SK-N-MC (cell line): ENCODE data around the gene BICD1.
A peak's percentile ranks its signal among the peaks of the same experiment; 100 is the strongest.

Experiments used
- DNase-seq: peaks from one replicate; pipeline ENCODE4 v3.0.0-alpha.2; 2011; ENCODE audit warnings: low read depth, low spot score
- H3K27ac ChIP-seq: fragments of 200-600 bp; sonication (generic); 2 replicates; pipeline ENCODE4 v1.5.1; 2016; ENCODE audit warnings: mixed run types
- H3K36me3 ChIP-seq: fragments of 200-600 bp; sonication (generic); 2 replicates; pipeline ENCODE4 v1.6.1; 2017; ENCODE audit warnings: antibody characterized with exemption, low read length, mixed read lengths; ENCODE audit not compliant: insufficient read depth
- H3K4me3 ChIP-seq: fragments of 200-600 bp; sonication (generic); 2 replicates; pipeline ENCODE4 v1.5.1; 2016
- H3K9ac ChIP-seq: fragments of 200-600 bp; sonication (generic); 2 replicates; pipeline ENCODE4 v1.8.0; 2017; ENCODE audit warnings: mixed run types, mixed read lengths; ENCODE audit not compliant: insufficient read length
- H3K9me3 ChIP-seq: fragments of 200-600 bp; sonication (generic); 2 replicates; pipeline ENCODE4 v1.6.1; 2017; ENCODE audit warnings: low read depth, mild to moderate bottlenecking, antibody characterized with exemption, low read length, moderate library complexity, mixed read lengths
- EZH2 ChIP-seq: fragments of 200-600 bp; sonication (generic); IDR thresholded peaks from one replicate; pipeline ENCODE4 v1.6.1; 2017; ENCODE audit warnings: antibody characterized with exemption
- FOXP2 ChIP-seq: optimal IDR thresholded peaks from 2 replicates; pipeline ENCODE3; 2011; ENCODE audit warnings: mild to moderate bottlenecking, moderate library complexity; ENCODE audit not compliant: insufficient read depth; ENCODE audit errors: extremely low read length, control extremely low read depth
- POLR2AphosphoS5 ChIP-seq: IDR thresholded peaks from 2 replicates; pipeline ENCODE4 v1.6.1; 2012; ENCODE audit warnings: mild to moderate bottlenecking, low read depth, low read length, borderline replicate concordance

The BICD1 gene

DNA sequence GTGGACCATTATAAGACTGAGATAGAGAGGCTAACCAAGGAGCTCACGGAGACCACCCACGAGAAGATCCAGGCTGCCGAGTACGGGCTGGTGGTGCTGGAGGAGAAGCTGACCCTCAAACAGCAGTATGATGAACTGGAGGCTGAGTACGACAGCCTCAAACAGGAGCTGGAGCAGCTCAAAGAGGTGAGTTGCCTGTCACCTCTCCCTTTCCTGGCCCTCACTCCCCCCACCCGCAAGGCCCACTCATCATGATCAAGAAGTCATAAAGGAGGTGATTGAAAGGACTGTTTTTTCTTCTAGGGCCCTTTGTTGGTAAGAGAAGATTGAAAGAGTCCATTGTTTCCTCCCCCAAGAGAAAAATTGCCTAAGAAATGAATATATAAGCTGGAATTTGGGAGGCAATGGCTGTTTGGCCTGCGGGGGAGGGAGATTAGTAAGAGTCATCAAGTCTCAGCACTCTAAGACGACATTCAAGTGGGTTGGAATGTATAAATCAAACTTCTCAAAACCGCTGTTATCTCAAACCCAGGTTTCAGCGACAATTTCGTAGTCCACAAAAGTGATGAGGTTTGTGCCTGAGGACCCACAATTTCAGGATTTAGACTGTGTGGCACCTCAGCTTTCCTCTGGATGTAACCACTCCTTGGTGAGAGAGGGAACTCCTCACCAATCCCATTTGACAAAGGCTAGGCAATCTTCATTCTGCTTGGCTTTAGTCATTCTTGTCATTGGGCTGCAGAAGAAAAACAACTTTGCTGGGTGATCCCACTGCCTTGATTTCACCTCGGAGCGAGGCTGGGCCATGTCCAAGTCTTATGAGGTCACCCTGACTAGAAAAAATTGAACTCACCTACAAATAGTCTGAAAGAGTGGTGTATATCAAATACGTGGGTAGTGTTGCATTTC lies 966 bp downstream of the BICD1 start:
- H3K36me3 ChIP-seq = no peaks in the 10 kb centered on the region
- no peak for TF ChIP-seq FOXP2
- 0 out of 2 replicates have a peak, but pooled peaks have one; percentile 16 for TF ChIP-seq POLR2AphosphoS5
- TF ChIP-seq EZH2 = no peak
- H3K4me3 ChIP-seq = peak overlapping the region; percentile 95
- no peak for DNase-seq
- H3K27ac ChIP-seq = no peak overlapping the region; the same call in 1 of the 2 replicates
- H3K9ac ChIP-seq = peak overlapping the region; percentile 77
- no peaks in the 10 kb centered on the region for H3K9me3 ChIP-seq

GRCh38 chr12:32108787-32109186 lies 2.1 kb downstream of the BICD1 start:
- peak overlapping the region; percentile 51 for H3K9ac ChIP-seq
- H3K9me3 ChIP-seq = no peaks in the 10 kb centered on the region
- no peak for DNase-seq
- no peak overlapping the region for H3K27ac ChIP-seq
- no peaks in the 10 kb centered on the region for H3K36me3 ChIP-seq
- TF ChIP-seq FOXP2 (no peak), POLR2AphosphoS5 (no peak), EZH2 (no peak)
- H3K4me3 ChIP-seq = peak overlapping the region; percentile 95

- Histone ChIP-seq H3K9ac (peak overlapping the region; percentile 41), H3K9me3 (no peaks in the 10 kb centered on the region), H3K27ac (peak overlapping the region; percentile 63; the same call in 1 of the 2 replicates), H3K4me3 (peak overlapping the region; percentile 52), H3K36me3 (no peaks in the 10 kb centered on the region)
- no peak for TF ChIP-seq EZH2
- no peak for TF ChIP-seq FOXP2
- no peak for TF ChIP-seq POLR2AphosphoS5
- no peak for DNase-seq
These were observed 3.8 kb downstream of the BICD1 start for GRCh38 chr12:32110417-32110816.

DNA sequence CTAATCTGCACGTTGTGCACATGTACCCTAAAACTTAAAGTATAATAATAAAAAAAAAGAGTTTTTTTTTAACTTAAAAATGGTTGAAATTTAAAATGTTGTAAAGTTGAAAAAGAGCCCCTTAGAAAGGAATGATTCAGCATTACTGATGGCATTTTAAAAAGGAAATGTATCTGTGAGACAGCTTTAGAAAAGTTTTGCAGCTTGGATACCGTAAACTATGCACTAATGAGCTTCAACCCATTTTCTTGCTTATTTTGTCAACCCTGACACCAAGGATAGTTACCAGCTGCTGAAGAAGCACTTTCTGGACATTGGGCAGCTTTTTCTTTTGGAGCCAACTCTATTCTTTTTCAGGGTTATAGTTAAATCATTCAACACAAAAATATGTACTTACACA lies 4.3 kb downstream of the BICD1 start:
- DNase-seq = no peak
- Histone ChIP-seq H3K27ac (peak overlapping the region; percentile 88), H3K36me3 (no peaks in the 10 kb centered on the region), H3K9me3 (no peaks in the 10 kb centered on the region), H3K4me3 (peak overlapping the region; percentile 53; the same call in 1 of the 2 replicates), H3K9ac (peak overlapping the region; percentile 33)
- TF ChIP-seq FOXP2 (no peak), EZH2 (no peak), POLR2AphosphoS5 (no peak)

GRCh38 chr12:32115404-32116104 lies 8.9 kb downstream of the BICD1 start:
- no peaks in the 10 kb centered on the region for H3K36me3 ChIP-seq
- DNase-seq = no peak
- no peak overlapping the region for H3K4me3 ChIP-seq
- H3K9ac ChIP-seq = no peak overlapping the region
- no peaks in the 10 kb centered on the region for H3K9me3 ChIP-seq
- TF ChIP-seq EZH2 (no peak), FOXP2 (no peak), POLR2AphosphoS5 (no peak)
- H3K27ac ChIP-seq = no peak overlapping the region

DNA sequence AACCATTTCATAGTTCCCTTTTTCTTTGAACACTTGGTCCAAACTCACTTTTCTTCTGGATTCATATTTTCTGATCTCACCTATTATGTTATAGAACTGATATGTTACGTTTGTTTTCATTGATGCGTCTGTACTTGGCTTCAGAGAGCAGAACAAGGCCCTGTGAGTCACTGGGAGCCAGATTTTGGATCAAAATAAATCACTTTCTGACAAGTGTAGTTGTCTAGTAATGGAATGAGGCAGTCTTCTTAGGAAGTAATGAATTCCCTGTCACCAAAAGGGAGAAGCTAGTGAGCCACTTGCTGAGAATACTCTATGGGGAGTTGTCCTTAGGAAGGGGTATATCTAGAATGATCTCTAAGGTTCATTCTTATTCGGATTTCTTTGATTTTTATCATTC lies 10.2 kb downstream of the BICD1 start:
- Histone ChIP-seq H3K27ac (no peak overlapping the region), H3K9me3 (no peaks in the 10 kb centered on the region), H3K4me3 (no peak overlapping the region), H3K36me3 (no peaks in the 10 kb centered on the region), H3K9ac (no peak overlapping the region)
- DNase-seq = no peak
- no peak for TF ChIP-seq EZH2
- TF ChIP-seq FOXP2 = no peak
- TF ChIP-seq POLR2AphosphoS5 = no peak

DNA sequence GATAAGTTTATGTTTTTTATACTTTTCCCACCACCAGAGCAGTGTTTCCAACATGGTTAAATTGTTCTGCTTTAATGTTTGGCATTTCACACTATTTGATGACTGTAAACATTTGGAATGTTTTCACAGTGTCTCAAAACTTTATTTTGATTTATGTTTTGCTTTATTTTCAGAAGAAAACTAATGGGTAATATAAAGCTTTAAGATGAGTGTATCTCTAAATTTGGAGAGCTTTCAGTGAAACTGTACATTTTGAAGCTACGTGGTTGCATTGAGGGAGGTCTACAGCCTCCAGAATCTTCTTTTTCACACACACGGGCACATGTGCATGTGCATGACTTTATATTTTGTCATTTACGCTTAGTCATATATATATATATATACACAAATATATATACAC lies 10.7 kb downstream of the BICD1 start:
- no peaks in the 10 kb centered on the region for H3K36me3 ChIP-seq
- H3K9me3 ChIP-seq = no peaks in the 10 kb centered on the region
- no peak for TF ChIP-seq FOXP2
- no peak for TF ChIP-seq POLR2AphosphoS5
- TF ChIP-seq EZH2 = no peak
- H3K9ac ChIP-seq = no peak overlapping the region
- no peak overlapping the region for H3K4me3 ChIP-seq
- H3K27ac ChIP-seq = no peak overlapping the region
- no peak for DNase-seq

- no peak for DNase-seq
- no peak overlapping the region for H3K9ac ChIP-seq
- no peaks in the 10 kb centered on the region for H3K36me3 ChIP-seq
- no peak overlapping the region for H3K4me3 ChIP-seq
- TF ChIP-seq POLR2AphosphoS5 (no peak), FOXP2 (no peak), EZH2 (no peak)
- H3K9me3 ChIP-seq = no peaks in the 10 kb centered on the region
- no peak overlapping the region for H3K27ac ChIP-seq
These were observed 12.2 kb downstream of the BICD1 start for GRCh38 chr12:32118806-32119205.
